Measurements from ENCODE around the gene DDIAS.

Gene DDIAS

DNA sequence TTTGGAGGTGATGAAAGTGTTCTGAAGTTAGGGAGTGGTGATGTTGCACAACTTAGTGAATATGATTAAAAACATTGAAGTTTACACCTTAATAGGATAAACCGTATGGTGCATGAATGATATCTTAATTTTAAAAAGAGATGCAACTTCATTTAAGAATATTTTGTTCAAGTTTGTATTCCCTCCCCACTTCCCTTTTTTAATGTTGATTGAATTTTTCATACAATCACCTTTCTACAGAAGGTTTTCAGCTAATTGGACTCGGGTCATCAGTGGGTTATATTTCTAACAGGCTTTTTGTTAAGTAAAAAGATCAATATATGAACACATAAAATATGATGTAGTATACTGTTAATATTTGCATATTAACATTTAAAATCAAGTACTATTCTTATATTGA lies 72.6 kb downstream of the DDIAS start:
- TF ChIP-seq MYC (IDR thresholded peaks at IDR 0.05; ENCODE audit: low read depth, low read length) (no peak), POLR2A (IDR thresholded peaks at IDR 0.05; ENCODE audit: extremely low read depth, insufficient read length) (no peak)
- TF ChIP-seq, protein P1, sequence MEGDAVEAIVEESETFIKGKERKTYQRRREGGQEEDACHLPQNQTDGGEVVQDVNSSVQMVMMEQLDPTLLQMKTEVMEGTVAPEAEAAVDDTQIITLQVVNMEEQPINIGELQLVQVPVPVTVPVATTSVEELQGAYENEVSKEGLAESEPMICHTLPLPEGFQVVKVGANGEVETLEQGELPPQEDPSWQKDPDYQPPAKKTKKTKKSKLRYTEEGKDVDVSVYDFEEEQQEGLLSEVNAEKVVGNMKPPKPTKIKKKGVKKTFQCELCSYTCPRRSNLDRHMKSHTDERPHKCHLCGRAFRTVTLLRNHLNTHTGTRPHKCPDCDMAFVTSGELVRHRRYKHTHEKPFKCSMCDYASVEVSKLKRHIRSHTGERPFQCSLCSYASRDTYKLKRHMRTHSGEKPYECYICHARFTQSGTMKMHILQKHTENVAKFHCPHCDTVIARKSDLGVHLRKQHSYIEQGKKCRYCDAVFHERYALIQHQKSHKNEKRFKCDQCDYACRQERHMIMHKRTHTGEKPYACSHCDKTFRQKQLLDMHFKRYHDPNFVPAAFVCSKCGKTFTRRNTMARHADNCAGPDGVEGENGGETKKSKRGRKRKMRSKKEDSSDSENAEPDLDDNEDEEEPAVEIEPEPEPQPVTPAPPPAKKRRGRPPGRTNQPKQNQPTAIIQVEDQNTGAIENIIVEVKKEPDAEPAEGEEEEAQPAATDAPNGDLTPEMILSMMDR (IDR thresholded peaks at IDR 0.05; ENCODE audit: low read depth, low read length), result no peak
- TF ChIP-seq, protein P2, sequence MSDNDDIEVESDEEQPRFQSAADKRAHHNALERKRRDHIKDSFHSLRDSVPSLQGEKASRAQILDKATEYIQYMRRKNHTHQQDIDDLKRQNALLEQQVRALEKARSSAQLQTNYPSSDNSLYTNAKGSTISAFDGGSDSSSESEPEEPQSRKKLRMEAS (IDR thresholded peaks at IDR 0.05; ENCODE audit: low read depth, low read length), result no peak
- no peak for DNase-seq (ENCODE audit: low read depth)
- no peak overlapping the region for H3K4me3 ChIP-seq (ENCODE audit: low read depth, low read length)

DNA sequence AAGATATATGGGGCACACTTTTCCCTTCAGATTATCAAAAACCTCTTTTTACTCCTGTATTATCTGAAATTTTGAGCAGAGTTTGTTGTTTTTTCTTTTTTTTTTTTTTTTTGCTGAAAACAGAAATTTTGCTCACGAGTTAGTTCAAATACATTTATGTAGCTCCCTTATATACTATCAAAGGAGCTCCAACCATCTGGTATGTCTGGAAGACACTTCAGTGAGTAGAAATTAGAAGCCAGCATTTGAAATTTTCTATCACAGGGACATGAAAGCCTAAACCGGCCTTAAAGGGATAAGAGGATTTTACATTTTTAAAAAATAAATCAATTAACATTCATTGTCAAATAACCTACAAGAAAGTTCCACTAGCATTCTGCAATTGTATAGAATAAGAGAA lies 73.3 kb downstream of the DDIAS start:
- no peak for DNase-seq (ENCODE audit: low read depth)
- H3K4me3 ChIP-seq (ENCODE audit: low read depth, low read length), result no peak overlapping the region
- TF ChIP-seq, protein P2 (IDR thresholded peaks at IDR 0.05; ENCODE audit: low read depth, low read length), result no peak
- TF ChIP-seq, protein P1 (IDR thresholded peaks at IDR 0.05; ENCODE audit: low read depth, low read length), result no peak
- no peak for TF ChIP-seq MYC (IDR thresholded peaks at IDR 0.05; ENCODE audit: low read depth, low read length)
- no peak for TF ChIP-seq POLR2A (IDR thresholded peaks at IDR 0.05; ENCODE audit: extremely low read depth, insufficient read length)

DNA sequence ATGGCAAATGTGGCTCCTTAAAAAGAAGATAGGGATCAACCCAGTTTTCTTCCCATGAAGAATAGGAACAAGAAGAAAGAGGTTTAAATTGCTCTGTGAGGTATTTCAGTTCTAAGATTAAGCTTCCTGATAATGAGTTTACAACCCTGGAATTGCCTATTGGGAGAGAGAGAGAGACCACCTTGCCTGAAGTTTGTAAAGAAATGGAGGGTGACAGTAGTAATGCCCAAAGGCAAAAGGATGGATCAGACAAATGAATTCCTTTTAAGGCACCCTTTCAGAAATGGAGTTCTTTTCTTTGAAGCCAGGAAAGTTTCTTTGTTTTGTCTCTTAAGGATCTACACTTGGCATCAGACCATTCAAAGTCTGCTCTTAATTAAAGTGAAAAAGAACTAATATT lies 74.3 kb downstream of the DDIAS start:
- TF ChIP-seq, protein P2 (IDR thresholded peaks at IDR 0.05; ENCODE audit: low read depth, low read length), result no peak
- TF ChIP-seq POLR2A (IDR thresholded peaks at IDR 0.05; ENCODE audit: extremely low read depth, insufficient read length), result no peak
- no peak for TF ChIP-seq MYC (IDR thresholded peaks at IDR 0.05; ENCODE audit: low read depth, low read length)
- TF ChIP-seq, protein P1 (IDR thresholded peaks at IDR 0.05; ENCODE audit: low read depth, low read length), result no peak

DNA sequence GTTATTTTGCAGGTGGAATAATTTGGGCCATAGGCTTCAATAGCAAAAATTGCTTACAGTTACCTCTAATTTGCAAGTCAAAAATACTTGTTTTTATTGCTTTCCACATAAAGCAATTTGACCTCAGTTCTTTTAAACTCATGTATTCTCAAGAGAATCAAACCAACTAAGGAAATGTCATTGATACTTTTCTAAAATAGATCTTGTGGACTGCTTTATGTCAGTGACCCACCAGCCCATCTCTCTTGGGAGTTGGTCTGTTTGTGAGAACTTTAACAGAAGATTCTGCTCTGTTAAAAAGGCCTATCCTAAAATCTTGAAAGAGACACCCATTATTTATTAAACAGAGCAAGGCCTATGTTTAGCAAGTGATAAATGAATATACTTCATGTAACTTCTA lies 75.2 kb downstream of the DDIAS start:
- no peak for TF ChIP-seq MYC (IDR thresholded peaks at IDR 0.05; ENCODE audit: low read depth, low read length)
- no peak for TF ChIP-seq POLR2A (IDR thresholded peaks at IDR 0.05; ENCODE audit: extremely low read depth, insufficient read length)
- TF ChIP-seq, protein P1 (IDR thresholded peaks at IDR 0.05; ENCODE audit: low read depth, low read length), result no peak
- TF ChIP-seq, protein P2 (IDR thresholded peaks at IDR 0.05; ENCODE audit: low read depth, low read length), result no peak
- no peak overlapping the region for H3K4me3 ChIP-seq (ENCODE audit: low read depth, low read length)
- DNase-seq (ENCODE audit: low read depth), result no peak

More for the DNA sequence above, 74.3 kb downstream of the DDIAS start:
- no peak for DNase-seq (ENCODE audit: low read depth)
- no peak overlapping the region for H3K4me3 ChIP-seq (ENCODE audit: low read depth, low read length)

DNA sequence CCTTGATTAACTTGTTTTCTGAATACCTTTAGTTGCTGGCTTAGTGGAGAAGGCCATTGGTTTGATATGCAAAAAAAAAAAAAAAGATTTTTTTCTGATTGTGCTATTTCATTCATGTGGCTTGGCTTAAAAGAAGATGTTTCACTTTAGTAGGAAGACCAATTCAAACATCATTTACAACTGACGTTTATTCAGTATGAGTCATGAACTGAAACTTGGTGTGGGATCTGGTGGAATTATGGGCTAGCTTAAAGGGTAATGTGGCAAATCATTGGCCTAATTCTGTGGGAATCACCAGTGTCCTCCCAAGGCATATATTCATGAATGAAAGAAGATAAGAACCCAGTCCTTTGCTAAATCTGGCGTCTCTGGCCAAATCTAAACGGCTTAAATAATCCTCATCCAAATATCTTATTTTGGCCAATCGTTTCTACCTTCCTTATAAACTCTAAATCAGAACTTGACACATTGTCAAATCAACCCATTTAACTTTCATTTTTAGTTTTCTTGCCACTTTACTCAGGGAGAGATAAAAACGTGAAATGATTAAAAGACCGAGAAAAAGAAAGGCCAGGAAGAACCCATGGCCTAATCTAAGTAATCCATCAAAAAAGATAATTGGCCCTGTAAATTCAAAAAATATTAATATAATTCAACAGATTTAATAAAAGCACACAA lies 77.0 kb downstream of the DDIAS start:
- TF ChIP-seq, protein P2 (IDR thresholded peaks at IDR 0.05; ENCODE audit: low read depth, low read length), result no peak
- TF ChIP-seq POLR2A (IDR thresholded peaks at IDR 0.05; ENCODE audit: extremely low read depth, insufficient read length) (no peak), MYC (IDR thresholded peaks at IDR 0.05; ENCODE audit: low read depth, low read length) (no peak)
- TF ChIP-seq, protein P1 (IDR thresholded peaks at IDR 0.05; ENCODE audit: low read depth, low read length), result no peak
- DNase-seq (ENCODE audit: low read depth), result no peak
- no peak overlapping the region for H3K4me3 ChIP-seq (ENCODE audit: low read depth, low read length)
